ENCODE results near the gene BTC. TPM values are rescaled to one million over a fixed set of nuclear protein-coding genes. Genes with fewer than 3 reads are reported as not detected.

BTC gene
- total and polyA plus RNA-seq, 2 of the 13 experiments (the other 11 are each of a cell fraction or from before 2014, with no cell fraction given): not detected

DNA sequence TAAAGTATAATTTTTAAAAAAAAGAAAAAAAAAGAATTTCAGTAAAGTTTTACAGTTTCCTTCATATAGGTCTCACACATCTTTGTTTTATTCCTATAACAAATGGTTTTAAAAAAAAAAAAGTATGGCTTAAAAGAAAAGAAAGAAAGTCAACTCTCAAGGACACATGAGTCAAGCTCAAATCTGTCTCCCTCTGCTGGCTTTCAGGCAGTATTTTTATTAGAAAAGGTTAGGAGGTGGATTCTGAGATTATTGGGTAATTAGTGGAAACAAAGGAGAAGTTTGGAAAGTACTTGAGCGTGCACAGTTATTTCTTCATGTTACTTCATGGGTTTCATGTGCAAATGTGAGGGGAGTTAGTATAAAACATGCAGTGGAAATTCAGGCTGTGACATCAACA lies 36.6 kb upstream of the BTC start:
- no peak overlapping the region for H3K9ac ChIP-seq (ENCODE audit: insufficient read depth, low read depth, low read length)
- no peaks in the 10 kb centered on the region for H3K36me3 ChIP-seq (replicated peaks in 1 of 2; ENCODE audit: control insufficient read depth in 1 of 2, insufficient read depth in 2 of 2, low read length in 2 of 2)
- H3K27me3 ChIP-seq (ENCODE audit: control insufficient read depth in 1 of 2, insufficient read depth in 2 of 2, low read length in 2 of 2): no peaks in the 10 kb centered on the region
- no peak overlapping the region for H3K4me2 ChIP-seq (ENCODE audit: low read depth, low read length)
- H3K27ac ChIP-seq (ENCODE audit: extremely low read length, insufficient read depth, low read length): no peak overlapping the region
- 40% methylated on average over 1 of the region's 1 CpG for WGBS (ENCODE audit: low lambda C conversion rate)
- FAIRE-seq (no peak), DNase-seq (ENCODE audit: low spot score) (no peak), ATAC-seq (no peak)
- no peak for TF ChIP-seq DDIT3 (CRISPR knock-in tag; IDR thresholded peaks at IDR 0.05)
- no peak for TF ChIP-seq ZBTB2 (CRISPR knock-in tag; IDR thresholded peaks at IDR 0.05; ENCODE audit: low read depth)
- TF ChIP-seq ZBTB7A (CRISPR knock-in tag; IDR thresholded peaks at IDR 0.05): no peak
- TF ChIP-seq ZNF543 (CRISPR knock-in tag; IDR thresholded peaks at IDR 0.05): no peak
- H3K4me1 ChIP-seq (ENCODE audit: insufficient read depth, low read length): no peaks in the 10 kb centered on the region
- CTCF ChIA-PET (ENCODE audit: low intra/inter-chr PET ratio, low total read pairs): no interaction called here
- no TSS peak for BruUV-seq (replicated peaks)
- intact Hi-C loops (cut with micrococcal nuclease; ENCODE audit: unreplicated experiment): no loop called here
- no peaks in the 10 kb centered on the region for H3K79me2 ChIP-seq (ENCODE audit: insufficient read depth, low read length)
- no peak overlapping the region for H3K4me3 ChIP-seq (replicated peaks in 1 of 3; ENCODE audit: insufficient read depth in 1 of 3, low read depth in 2 of 3, low read length in 3 of 3)
- H2AFZ ChIP-seq (ENCODE audit: low read length): no peak overlapping the region
- in situ Hi-C loops (cut with HindIII; ENCODE audit: extremely low pct_ligation_motif_present, low pct_unique_long_range_greater_than_20kb): no loop called here
- H3K9me3 ChIP-seq (ENCODE audit: low read length): no peaks in the 10 kb centered on the region
- POLR2A ChIA-PET: no interaction called here
- H4K20me1 ChIP-seq (ENCODE audit: insufficient read depth, low read length): no peaks in the 10 kb centered on the region

DNA sequence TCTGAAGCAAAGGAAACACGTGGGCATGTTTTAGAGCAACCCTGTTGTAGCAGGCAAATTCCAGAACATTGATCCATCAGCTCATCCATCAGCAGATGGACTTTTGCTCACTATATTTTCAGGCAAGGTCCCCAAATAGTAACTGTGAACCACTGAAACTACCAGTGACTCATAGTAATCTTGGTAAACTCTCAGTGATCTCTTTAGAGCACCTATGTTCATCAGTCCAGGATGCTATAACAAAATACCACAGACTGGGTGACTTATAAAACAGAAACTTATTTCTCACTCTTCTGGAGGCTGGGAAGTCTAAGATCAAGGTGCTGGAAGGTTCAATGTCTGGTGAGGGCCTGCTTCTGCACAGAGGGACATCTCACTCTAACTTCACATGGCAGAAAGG lies 28.9 kb upstream of the BTC start:
- H3K4me1 ChIP-seq (ENCODE audit: insufficient read depth, low read length): no peaks in the 10 kb centered on the region
- H3K79me2 ChIP-seq (ENCODE audit: insufficient read depth, low read length): no peaks in the 10 kb centered on the region
- CTCF ChIA-PET (ENCODE audit: low intra/inter-chr PET ratio, low total read pairs): no interaction called here
- in situ Hi-C loops (cut with HindIII; ENCODE audit: extremely low pct_ligation_motif_present, low pct_unique_long_range_greater_than_20kb) (no loop called here), intact Hi-C loops (cut with micrococcal nuclease; ENCODE audit: unreplicated experiment) (no loop called here)
- ATAC-seq: no peak
- FAIRE-seq: no peak
- POLR2A ChIA-PET: no interaction called here
- 0% methylated on average over 1 of the region's 1 CpG for WGBS (ENCODE audit: low lambda C conversion rate)
- no peak for TF ChIP-seq ZNF558 (CRISPR knock-in tag; IDR thresholded peaks at IDR 0.05; ENCODE audit: borderline replicate concordance)
- TF ChIP-seq ATF7-NPFF (CRISPR knock-in tag; IDR thresholded peaks at IDR 0.05; ENCODE audit: low read depth): no peak
- TF ChIP-seq ZNF232 (CRISPR knock-in tag; IDR thresholded peaks at IDR 0.05; ENCODE audit: borderline replicate concordance): no peak
- TF ChIP-seq ZNF251 (CRISPR knock-in tag; IDR thresholded peaks at IDR 0.05): no peak
- TF ChIP-seq ZNF234 (CRISPR knock-in tag; conservative IDR thresholded peaks at IDR 0.05): no peak
- TF ChIP-seq TARDBP (CRISPR knock-in tag; IDR thresholded peaks at IDR 0.05): no peak
- TF ChIP-seq ZNF543 (CRISPR knock-in tag; IDR thresholded peaks at IDR 0.05): no peak
- no peak for TF ChIP-seq ZNF607 (CRISPR knock-in tag; IDR thresholded peaks at IDR 0.05; ENCODE audit: borderline replicate concordance)
- TF ChIP-seq, protein P1, sequence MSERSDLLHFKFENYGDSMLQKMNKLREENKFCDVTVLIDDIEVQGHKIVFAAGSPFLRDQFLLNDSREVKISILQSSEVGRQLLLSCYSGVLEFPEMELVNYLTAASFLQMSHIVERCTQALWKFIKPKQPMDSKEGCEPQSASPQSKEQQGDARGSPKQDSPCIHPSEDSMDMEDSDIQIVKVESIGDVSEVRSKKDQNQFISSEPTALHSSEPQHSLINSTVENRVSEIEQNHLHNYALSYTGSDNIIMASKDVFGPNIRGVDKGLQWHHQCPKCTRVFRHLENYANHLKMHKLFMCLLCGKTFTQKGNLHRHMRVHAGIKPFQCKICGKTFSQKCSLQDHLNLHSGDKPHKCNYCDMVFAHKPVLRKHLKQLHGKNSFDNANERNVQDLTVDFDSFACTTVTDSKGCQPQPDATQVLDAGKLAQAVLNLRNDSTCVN (CRISPR knock-in tag; IDR thresholded peaks at IDR 0.05; ENCODE audit: borderline replicate concordance): no peak
- no peak for TF ChIP-seq GTF3A (CRISPR knock-in tag; conservative IDR thresholded peaks at IDR 0.05)
- H4K20me1 ChIP-seq (ENCODE audit: insufficient read depth, low read length): no peaks in the 10 kb centered on the region
- H3K4me2 ChIP-seq (ENCODE audit: low read depth, low read length): no peak overlapping the region
- H3K9ac ChIP-seq (ENCODE audit: insufficient read depth, low read depth, low read length): no peak overlapping the region
- no peak overlapping the region for H2AFZ ChIP-seq (ENCODE audit: low read length)
- H3K27me3 ChIP-seq (ENCODE audit: control insufficient read depth in 1 of 2, insufficient read depth in 2 of 2, low read length in 2 of 2): no peaks in the 10 kb centered on the region
- no peak for DNase-seq (ENCODE audit: low spot score)
- H3K36me3 ChIP-seq (replicated peaks in 1 of 2; ENCODE audit: control insufficient read depth in 1 of 2, insufficient read depth in 2 of 2, low read length in 2 of 2): no peaks in the 10 kb centered on the region
- H3K4me3 ChIP-seq (replicated peaks in 1 of 3; ENCODE audit: insufficient read depth in 1 of 3, low read depth in 2 of 3, low read length in 3 of 3): no peak overlapping the region
- no TSS peak for BruUV-seq (replicated peaks)
- no peaks in the 10 kb centered on the region for H3K9me3 ChIP-seq (ENCODE audit: low read length)
- H3K27ac ChIP-seq (ENCODE audit: extremely low read length, insufficient read depth, low read length): no peak overlapping the region
